Activated T-helper 2 cell treated with anti-CD3 and anti-CD28 coated beads, Interferon-gamma antibody, Interleukin-2, Interleukin-4, amounts not matched to agents 10 μg/mL and 5 μg/mL and 100 μg/mL, durations not matched to agents 14 hours and 24 hours and 36 hours (primary cell): ENCODE results near the gene MADD. TPM values are rescaled to one million over a fixed set of nuclear protein-coding genes. Genes with fewer than 3 reads are reported as not detected.
A peak's percentile ranks its signal among the peaks of the same experiment; 100 is the strongest.

ENCODE experiments used
- DNase-seq: peaks from one replicate; pipeline ENCODE4 v3.0.0; 2021; ENCODE audit warnings: low spot score
- H3K27ac Mint-ChIP-seq: one replicate; pipeline ENCODE4 v1.8.0; 2021; ENCODE audit warnings: mixed read lengths
- H3K27me3 Mint-ChIP-seq: one replicate; pipeline ENCODE4 v1.8.0; 2021; ENCODE audit warnings: low read depth, mixed read lengths
- H3K36me3 Mint-ChIP-seq: one replicate; pipeline ENCODE4 v1.8.0; 2021; ENCODE audit warnings: low read depth, mixed read lengths
- H3K4me1 Mint-ChIP-seq: one replicate; pipeline ENCODE4 v1.8.0; 2021; ENCODE audit warnings: low read depth, mixed read lengths
- H3K4me3 Mint-ChIP-seq: one replicate; pipeline ENCODE4 v1.8.0; 2021; ENCODE audit warnings: low read depth, mild to moderate bottlenecking, moderate library complexity, mixed read lengths
- H3K9me3 Mint-ChIP-seq: one replicate; pipeline ENCODE4 v1.8.0; 2021; ENCODE audit warnings: mixed read lengths
- intact Hi-C: fragments of 100-400 bp; cut with micrococcal nuclease; formaldehyde crosslinking; loops from one replicate; pipeline ENCODE4 v1.15.1; 2023
- total RNA-seq: library from RNA; stranded (reverse); gene quantifications from 2 replicates; pipeline ENCODE4 v1.2.3, GENCODE V29; 2022

The MADD gene
- total RNA-seq, 1 donor from 2014 or later, result 83.2 TPM

- Mint-ChIP-seq H3K4me3 (no peak overlapping the region), H3K4me1 (peaks cover 8% of the 10 kb centered on the region), H3K9me3 (no peaks in the 10 kb centered on the region), H3K36me3 (no peaks in the 10 kb centered on the region), H3K27me3 (no peaks in the 10 kb centered on the region), H3K27ac (no peak overlapping the region)
- DNase-seq, result peak; percentile 20
- intact Hi-C loops, result no loop called here
Measured at GRCh38 chr11:47355283-47356128, 85.6 kb downstream of the MADD start.

GRCh38 chr11:47356129-47356997 is 86.4 kb downstream of the MADD start:
- intact Hi-C loops, result no loop called here
- Mint-ChIP-seq H3K4me1 (peaks cover 10% of the 10 kb centered on the region), H3K9me3 (no peaks in the 10 kb centered on the region), H3K4me3 (no peak overlapping the region), H3K36me3 (no peaks in the 10 kb centered on the region), H3K27ac (no peak overlapping the region), H3K27me3 (no peaks in the 10 kb centered on the region)
- no peak for DNase-seq

- H3K27ac Mint-ChIP-seq, result no peak overlapping the region
Measured at GRCh38 chr11:47356998-47357329, 87.0 kb downstream of the MADD start.

GRCh38 chr11:47357985-47358730 is 88.2 kb downstream of the MADD start:
- no peaks in the 10 kb centered on the region for H3K36me3 Mint-ChIP-seq
- H3K4me3 Mint-ChIP-seq, result no peak overlapping the region
- no peak for DNase-seq
- peaks cover 10% of the 10 kb centered on the region for H3K4me1 Mint-ChIP-seq
- intact Hi-C loops, result no loop called here
- no peaks in the 10 kb centered on the region for H3K27me3 Mint-ChIP-seq
- H3K27ac Mint-ChIP-seq, result no peak overlapping the region
- no peaks in the 10 kb centered on the region for H3K9me3 Mint-ChIP-seq

More at GRCh38 chr11:47356998-47357329, 87.0 kb downstream of the MADD start:
- DNase-seq, result no peak
- intact Hi-C loops, result no loop called here
- Mint-ChIP-seq H3K36me3 (no peaks in the 10 kb centered on the region), H3K27me3 (no peaks in the 10 kb centered on the region), H3K9me3 (no peaks in the 10 kb centered on the region), H3K4me3 (no peak overlapping the region), H3K4me1 (peaks cover 10% of the 10 kb centered on the region)

GRCh38 chr11:47358731-47359051 is 88.8 kb downstream of the MADD start:
- Mint-ChIP-seq H3K36me3 (no peaks in the 10 kb centered on the region), H3K4me3 (no peak overlapping the region), H3K27me3 (no peaks in the 10 kb centered on the region), H3K27ac (no peak overlapping the region), H3K4me1 (peaks cover 10% of the 10 kb centered on the region), H3K9me3 (no peaks in the 10 kb centered on the region)
- intact Hi-C loops, result no loop called here
- DNase-seq, result no peak

GRCh38 chr11:47359162-47359561 is 89.2 kb downstream of the MADD start:
- Mint-ChIP-seq H3K27me3 (no peaks in the 10 kb centered on the region), H3K27ac (peak overlapping the region; percentile 53), H3K4me3 (no peak overlapping the region), H3K4me1 (peaks cover 10% of the 10 kb centered on the region), H3K36me3 (no peaks in the 10 kb centered on the region), H3K9me3 (no peaks in the 10 kb centered on the region)
- intact Hi-C loops, result no loop called here
- no peak for DNase-seq

GRCh38 chr11:47359586-47359985 is 89.7 kb downstream of the MADD start:
- H3K27ac Mint-ChIP-seq, result peak overlapping the region; percentile 53
- no peaks in the 10 kb centered on the region for H3K9me3 Mint-ChIP-seq
- peaks cover 10% of the 10 kb centered on the region for H3K4me1 Mint-ChIP-seq
- H3K27me3 Mint-ChIP-seq, result no peaks in the 10 kb centered on the region
- intact Hi-C loops, result no loop called here
- DNase-seq, result no peak
- no peaks in the 10 kb centered on the region for H3K36me3 Mint-ChIP-seq
- no peak overlapping the region for H3K4me3 Mint-ChIP-seq

- Mint-ChIP-seq H3K9me3 (no peaks in the 10 kb centered on the region), H3K36me3 (no peaks in the 10 kb centered on the region), H3K27me3 (no peaks in the 10 kb centered on the region), H3K4me1 (peaks cover 10% of the 10 kb centered on the region), H3K4me3 (no peak overlapping the region), H3K27ac (no peak overlapping the region)
- DNase-seq, result no peak
- intact Hi-C loops, result no loop called here
Measured at GRCh38 chr11:47360341-47360740, 90.4 kb downstream of the MADD start.

- Mint-ChIP-seq H3K36me3 (no peaks in the 10 kb centered on the region), H3K4me3 (no peak overlapping the region), H3K9me3 (no peaks in the 10 kb centered on the region), H3K27ac (no peak overlapping the region), H3K27me3 (peaks cover 2% of the 10 kb centered on the region), H3K4me1 (peaks cover 12% of the 10 kb centered on the region)
- no peak for DNase-seq
- intact Hi-C loops, result no loop called here
Measured at GRCh38 chr11:47361419-47361818, 91.5 kb downstream of the MADD start.

- intact Hi-C loops, result no loop called here
- H3K4me1 Mint-ChIP-seq, result peaks cover 17% of the 10 kb centered on the region
- H3K4me3 Mint-ChIP-seq, result no peak overlapping the region
- no peaks in the 10 kb centered on the region for H3K9me3 Mint-ChIP-seq
- no peaks in the 10 kb centered on the region for H3K36me3 Mint-ChIP-seq
- DNase-seq, result no peak
- H3K27me3 Mint-ChIP-seq, result peaks cover 2% of the 10 kb centered on the region
- H3K27ac Mint-ChIP-seq, result peak overlapping the region; percentile 17
Measured at GRCh38 chr11:47366020-47366490, 96.1 kb downstream of the MADD start.

- peaks cover 2% of the 10 kb centered on the region for H3K27me3 Mint-ChIP-seq
- intact Hi-C loops, result loop anchor here (10.0 kb wide), 1 partner anchor 485 kb away; no protein-coding TSS in a partner anchor
- no peak overlapping the region for H3K4me3 Mint-ChIP-seq
- H3K27ac Mint-ChIP-seq, result peak overlapping the region; percentile 46
- peaks cover 24% of the 10 kb centered on the region for H3K4me1 Mint-ChIP-seq
- H3K9me3 Mint-ChIP-seq, result no peaks in the 10 kb centered on the region
- DNase-seq, result no peak
- no peaks in the 10 kb centered on the region for H3K36me3 Mint-ChIP-seq
Measured at GRCh38 chr11:47369676-47370075, 99.7 kb downstream of the MADD start.

- Mint-ChIP-seq H3K4me3 (no peak overlapping the region), H3K36me3 (no peaks in the 10 kb centered on the region), H3K4me1 (peaks cover 22% of the 10 kb centered on the region), H3K27me3 (no peaks in the 10 kb centered on the region), H3K9me3 (no peaks in the 10 kb centered on the region), H3K27ac (no peak overlapping the region)
- DNase-seq, result no peak
- intact Hi-C loops, result loop anchor here (10.0 kb wide), 1 partner anchor 482 kb away; no protein-coding TSS in a partner anchor
Measured at GRCh38 chr11:47372422-47372821, 102.5 kb downstream of the MADD start.
